HG03571 (cell line): ENCODE data around the gene ASF1A.

ENCODE experiments used
- ATAC-seq: cut with Tn5 transposase; IDR thresholded peaks from one replicate; pipeline ENCODE4 v1.9.1; 2021; ENCODE audit not compliant: unreplicated experiment

ASF1A gene

DNA sequence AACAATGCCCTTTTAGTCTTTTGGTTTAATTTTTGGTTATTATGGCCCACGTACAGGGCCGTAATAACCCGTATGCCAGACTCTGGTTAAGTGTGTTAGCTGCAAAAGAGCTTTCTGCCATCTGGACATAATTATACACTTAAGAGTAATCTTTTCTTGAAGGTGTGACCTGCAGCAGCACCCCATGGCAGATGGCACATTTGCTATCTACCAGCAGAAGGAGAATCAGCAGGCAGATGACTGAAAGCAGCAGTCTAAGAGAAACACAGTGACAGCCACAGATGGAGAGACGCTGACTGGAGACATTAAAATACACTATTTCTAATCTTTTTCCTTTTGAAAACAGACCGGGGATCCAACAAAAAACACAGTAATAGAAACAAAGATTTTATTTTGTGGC, 18.7 kb downstream of the ASF1A start:
- ATAC-seq, result no peak

DNA sequence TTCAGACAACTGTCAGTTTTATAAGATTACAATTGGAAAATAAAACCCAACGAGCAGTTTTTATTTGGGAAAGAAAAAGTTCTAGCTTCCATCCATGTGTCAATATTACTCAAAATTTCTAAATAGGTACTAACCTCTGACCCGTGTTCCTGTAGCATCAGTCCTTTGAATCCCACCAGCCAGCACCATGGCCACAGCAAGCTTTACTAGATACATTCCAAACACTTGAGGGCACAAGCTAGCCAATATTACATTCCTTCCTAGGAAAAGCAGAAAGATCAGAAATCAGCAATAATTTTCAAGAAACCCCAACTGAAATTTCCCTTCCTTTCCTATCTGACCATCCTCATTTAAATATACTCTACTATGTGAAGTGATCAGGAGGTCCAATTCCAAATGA, 19.2 kb downstream of the ASF1A start:
- ATAC-seq, result no peak

DNA sequence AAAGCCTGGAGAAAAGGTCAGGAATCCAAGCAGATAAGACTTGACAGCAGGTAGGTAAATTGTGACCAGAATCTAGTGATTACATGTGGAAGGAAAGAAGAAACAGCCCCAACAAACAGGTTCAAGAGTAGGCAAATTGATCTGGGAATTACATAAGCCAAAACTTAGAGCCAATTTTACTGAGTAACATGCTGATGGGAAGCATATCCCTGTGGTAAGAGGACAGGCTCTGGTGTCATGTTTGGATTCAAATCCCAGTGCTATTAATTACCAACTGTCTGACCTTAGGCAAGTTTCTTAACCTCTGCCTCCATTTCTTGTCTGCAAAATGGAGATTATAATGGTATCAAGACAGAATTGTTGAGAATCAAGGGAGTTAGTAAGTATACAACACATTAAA, 20.6 kb downstream of the ASF1A start:
- no peak for ATAC-seq

GRCh38 chr6:118917546-118918328, 23.8 kb downstream of the ASF1A start:
- ATAC-seq, result no peak

- no peak for ATAC-seq
These were observed 24.4 kb downstream of the ASF1A start for GRCh38 chr6:118918329-118918725.

DNA sequence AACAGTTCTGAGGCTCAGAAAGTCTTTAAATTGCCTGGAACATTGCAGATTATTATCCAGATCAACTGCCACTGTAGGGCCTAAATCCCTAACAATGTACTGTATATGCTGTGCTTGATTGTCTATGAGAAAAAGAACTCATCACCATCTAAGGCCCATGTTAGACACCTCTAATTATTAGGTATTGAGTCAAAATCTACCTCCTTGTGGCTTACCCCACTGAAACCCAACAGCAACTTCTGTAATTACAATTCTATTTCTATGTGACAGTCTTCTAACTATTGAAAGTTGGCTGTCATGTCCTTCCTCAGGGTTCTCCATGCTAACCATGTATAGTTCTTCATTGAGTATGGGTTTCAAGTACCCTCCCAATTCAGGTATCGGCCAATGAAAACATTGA, 27.1 kb downstream of the ASF1A start:
- no peak for ATAC-seq

- ATAC-seq, result no peak
These were observed 29.1 kb downstream of the ASF1A start for GRCh38 chr6:118923035-118923434.

DNA sequence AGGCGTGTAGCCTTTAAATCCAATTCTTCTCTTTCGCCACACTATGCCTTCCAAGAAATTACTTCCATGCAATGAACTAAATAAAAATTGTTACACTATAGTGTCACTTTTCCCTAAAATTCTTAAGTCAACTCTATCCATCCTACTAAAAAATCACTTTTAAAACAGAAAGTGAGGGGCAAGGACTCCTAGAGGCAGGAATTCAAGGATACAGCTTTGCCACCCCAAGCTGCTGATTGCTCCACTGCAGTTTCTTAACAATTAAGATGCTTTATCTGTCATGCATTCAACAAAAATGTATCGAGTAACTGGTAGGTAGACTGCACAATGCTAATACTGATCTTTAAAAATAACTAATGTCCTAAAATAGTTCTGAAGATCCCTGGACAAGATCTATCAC, 36.7 kb downstream of the ASF1A start:
- no peak for ATAC-seq

DNA sequence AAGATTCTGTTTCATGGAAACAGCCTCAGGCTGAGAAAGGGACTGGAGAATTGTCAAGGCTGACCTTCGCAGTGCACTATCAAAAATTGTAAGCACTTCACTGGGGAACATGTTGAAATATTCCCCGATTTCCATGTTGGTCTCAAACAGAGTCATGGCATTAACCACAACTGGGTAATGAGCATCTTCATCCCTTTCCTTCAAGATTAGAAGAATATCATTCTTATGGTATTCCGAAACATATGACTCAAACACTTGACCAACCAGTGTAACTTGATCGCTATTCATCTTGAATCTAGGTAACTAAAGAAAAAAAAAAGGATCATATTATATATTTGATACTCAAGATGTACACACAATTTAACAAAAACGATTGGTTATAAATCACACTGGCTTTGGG, 37.5 kb downstream of the ASF1A start:
- no peak for ATAC-seq

DNA sequence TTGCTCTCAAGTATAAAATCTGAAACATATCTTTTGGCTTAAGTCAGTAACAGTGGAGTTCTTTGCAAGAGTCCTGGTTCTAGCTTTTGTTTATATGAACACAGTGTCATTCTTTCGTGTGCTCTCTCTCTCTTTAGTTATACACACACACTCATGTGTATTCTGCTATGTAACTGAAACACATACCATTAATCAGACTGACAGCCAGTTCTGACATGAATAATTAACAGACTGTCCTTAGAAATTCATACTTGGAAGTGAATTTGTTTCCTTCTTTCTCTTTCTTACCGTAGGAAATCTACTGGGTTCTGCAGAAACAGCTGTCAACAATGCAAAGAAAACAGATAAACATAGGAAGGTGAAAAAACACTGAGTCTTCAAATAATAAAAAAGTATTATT, 38.5 kb downstream of the ASF1A start:
- ATAC-seq, result no peak

DNA sequence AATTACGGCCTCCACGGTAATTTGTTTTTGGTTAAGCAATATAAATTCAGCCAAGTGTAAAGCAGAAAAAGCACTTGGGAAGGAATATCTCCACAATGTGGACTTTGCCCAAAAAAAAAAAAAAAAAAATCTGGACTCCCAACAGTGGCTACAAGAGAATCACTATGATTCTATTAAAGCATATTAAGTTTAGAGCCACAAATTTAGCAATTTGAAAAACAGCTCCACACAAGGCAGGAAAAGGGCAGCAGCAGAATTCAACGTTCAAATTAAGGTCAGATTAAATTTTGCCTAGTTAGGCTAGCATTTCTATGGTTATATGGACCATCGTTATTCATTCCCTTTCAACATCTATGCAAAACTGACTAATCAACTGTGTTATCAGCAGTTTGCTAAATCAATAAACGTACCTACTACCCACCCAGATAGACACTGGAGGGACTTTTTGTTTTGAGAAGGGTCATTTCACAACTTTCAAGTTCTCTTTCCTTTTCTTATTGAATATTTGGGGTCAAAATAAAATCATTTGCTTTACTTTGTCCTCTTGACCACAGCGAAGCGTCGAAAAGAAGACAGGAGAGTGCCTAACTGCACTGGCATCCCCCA, 40.0 kb downstream of the ASF1A start:
- peak; percentile 3 for ATAC-seq

DNA sequence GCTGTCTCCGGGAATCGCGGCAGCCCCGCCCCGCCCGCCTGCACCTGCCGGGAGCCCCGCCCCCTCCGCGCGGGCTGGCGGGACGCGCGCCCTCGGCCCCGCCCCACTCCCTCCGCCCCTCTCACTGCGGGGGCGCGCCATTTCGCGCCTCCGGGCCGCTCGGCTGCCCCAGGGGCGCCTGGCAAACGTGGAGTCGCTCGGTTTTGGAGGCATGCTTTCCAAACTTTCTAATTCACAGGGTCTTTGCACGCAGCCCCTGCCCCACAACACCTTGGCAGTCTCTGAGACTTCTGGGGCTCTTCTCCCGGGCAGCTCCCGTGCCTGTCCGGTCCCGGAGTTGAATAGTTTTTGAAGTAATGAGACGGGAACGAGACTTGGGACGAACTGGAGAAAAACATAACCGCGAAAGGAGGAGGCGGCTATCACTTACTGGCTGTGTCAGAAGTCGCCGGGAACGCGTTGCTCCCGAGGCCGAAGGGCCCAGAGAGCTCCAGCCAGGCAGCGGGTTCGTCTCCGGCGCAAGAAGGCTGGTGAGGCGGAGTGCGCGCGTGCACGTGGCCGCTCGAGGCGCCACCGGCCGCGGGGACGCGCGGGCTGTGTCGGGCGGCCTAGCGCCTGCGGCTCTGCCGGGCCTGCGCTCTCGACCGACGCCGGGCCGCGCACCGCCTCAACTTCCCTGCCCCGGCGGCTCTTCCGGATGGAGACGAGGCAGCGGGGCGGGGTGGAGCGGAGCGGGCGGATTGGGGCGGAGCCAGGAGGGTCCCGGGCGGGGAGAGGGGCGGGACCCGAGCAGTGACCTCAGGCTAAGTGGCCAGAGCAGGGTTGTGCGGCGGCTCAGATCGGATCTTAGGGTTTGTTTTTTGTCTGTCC, 40.7 kb downstream of the ASF1A start, which contains the start of gene MCM9:
Gene MCM9, minus strand, starts transcription at position 699 of the 870 bp plus-strand sequence. CDS start 3,436 bp downstream, outside the sequence.
- ATAC-seq, result peak; percentile 96

GRCh38 chr6:118935331-118935668, 41.3 kb downstream of the ASF1A start:
- ATAC-seq, result no peak

DNA sequence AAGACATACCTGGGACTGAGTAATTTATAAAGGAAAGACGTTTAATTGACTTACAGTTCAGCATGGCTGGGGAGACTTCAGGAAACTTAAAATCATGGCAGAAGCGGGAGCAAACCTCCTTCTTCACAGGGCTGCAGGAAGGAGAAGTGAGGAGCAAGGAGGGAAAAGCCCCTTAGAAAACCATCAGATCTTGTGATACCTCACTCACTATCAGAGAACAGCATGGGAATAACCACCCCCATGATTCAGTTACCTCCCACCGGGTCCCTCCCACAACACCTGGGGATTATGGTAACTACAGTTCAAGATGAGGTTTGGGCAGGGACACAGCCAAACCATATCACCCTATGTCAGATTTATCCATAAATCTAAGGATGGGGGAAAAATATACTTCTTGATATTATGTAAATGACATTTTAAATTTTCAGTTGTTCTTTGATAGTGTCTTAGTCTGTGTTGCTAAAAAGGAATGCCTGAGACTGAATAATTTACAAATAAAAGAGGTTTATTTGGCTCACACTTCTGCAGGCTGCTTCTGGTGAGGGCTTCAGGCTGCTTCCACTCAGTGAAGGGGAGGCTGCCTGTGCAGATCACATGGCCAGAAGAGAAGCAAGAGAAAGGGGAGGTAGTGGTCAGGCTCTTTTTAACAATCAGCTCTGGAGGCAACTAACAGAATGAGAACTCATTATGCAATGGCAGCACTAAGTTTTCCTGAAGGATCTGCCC, 42.2 kb downstream of the ASF1A start:
- no peak for ATAC-seq

DNA sequence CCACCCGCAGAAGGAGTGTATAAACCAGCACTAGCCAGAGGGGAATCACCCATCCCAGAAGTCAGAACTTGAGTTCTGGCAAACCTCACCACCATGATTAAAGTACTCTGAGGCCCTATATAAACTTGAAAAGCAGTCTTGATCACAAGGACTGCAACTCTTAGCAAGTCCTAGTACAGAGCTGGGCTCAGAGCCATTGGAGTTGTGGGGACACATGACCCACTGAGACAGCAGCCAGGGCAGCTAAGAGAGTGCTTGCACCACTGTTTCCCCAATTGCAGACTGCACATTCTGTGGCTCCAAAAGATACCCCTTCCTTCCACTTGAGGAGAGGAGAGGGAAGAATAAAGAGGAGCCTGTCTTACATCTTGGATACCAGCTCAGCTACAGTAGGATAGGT, 45.7 kb downstream of the ASF1A start:
- ATAC-seq, result no peak

DNA sequence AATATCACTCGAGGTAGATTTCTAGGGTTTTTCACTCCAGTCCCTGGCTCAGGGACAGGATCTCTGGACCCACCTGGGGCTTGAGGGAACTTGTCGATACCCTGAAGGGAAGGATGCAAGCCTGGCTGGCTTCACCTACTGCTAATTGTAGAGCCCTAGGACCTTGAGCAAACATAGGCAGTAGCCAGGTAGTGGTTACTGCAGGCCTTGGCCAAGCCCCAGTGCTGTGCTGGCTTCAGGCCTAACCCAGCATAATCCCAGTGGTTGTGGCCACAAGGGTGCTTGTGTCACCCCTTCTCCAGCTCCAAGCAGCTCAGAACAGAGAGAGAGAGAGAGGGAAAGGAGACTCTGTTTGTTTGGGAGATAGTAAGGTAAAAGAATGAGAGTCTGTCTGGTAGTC, 46.8 kb downstream of the ASF1A start:
- ATAC-seq, result no peak

DNA sequence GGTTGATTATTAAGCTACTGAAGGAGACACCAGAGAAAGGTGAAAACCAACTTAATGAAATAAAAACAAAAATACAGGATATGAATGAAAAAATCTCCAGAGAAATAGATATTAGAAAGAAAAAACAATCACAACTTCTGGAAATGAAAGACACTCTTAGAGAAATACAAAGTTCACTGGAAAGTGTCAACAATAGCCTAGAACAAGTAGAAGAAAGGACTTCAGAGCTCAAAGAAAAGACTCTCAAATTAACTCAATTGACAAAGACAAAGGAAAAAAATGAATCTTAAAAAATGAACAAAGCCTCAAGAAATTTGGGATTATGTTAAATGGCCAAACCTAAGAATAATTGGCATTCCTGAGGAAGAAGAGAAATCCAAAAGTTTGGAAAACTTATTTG, 51.3 kb downstream of the ASF1A start:
- no peak for ATAC-seq

- no peak for ATAC-seq
These were observed 58.7 kb downstream of the ASF1A start for GRCh38 chr6:118952683-118953082.

- ATAC-seq, result no peak
These were observed 59.4 kb downstream of the ASF1A start for GRCh38 chr6:118953391-118953790.
